ENCODE results near the gene ANKS6. TPM values are rescaled to one million over a fixed set of nuclear protein-coding genes. Genes with fewer than 3 reads are reported as not detected.

Gene ANKS6
- total and polyA plus RNA-seq, 2 of the 8 experiments (the other 6 are each of a cell fraction or from before 2014, with no cell fraction given), result 34.1 to 56.3 TPM

GRCh38 chr9:98834386-98834785 lies 38.0 kb upstream of the ANKS6 start:
- Histone ChIP-seq H4K91ac (replicated peaks; ENCODE audit: insufficient read length, low read length) (no peak overlapping the region), H3K79me2 (ENCODE audit: control insufficient read depth in 1 of 2, insufficient read depth in 2 of 2, low read length in 2 of 2) (no peaks in the 10 kb centered on the region), H3K79me1 (ENCODE audit: low read depth, low read length) (no peaks in the 10 kb centered on the region), H3K18ac (ENCODE audit: extremely low read depth, low read length) (no peak overlapping the region), H3K4ac (replicated peaks; ENCODE audit: insufficient read length, low read depth, low read length) (no peak overlapping the region), H3K14ac (ENCODE audit: insufficient read length) (no peak overlapping the region), H3K4me3 (ENCODE audit: extremely low read depth in 1 of 4, insufficient read depth in 2 of 4, low read depth in 3 of 4, low read length in 4 of 4) (no peak overlapping the region), H2BK12ac (ENCODE audit: low read depth, low read length) (no peak overlapping the region), H2BK15ac (ENCODE audit: low read length) (no peak overlapping the region), H3K27ac (ENCODE audit: low read depth, low read length) (no peak overlapping the region), H2AK5ac (ENCODE audit: low read depth, low read length) (no peak overlapping the region), H4K8ac (ENCODE audit: extremely low read depth, insufficient read depth, low read length) (no peak overlapping the region), H3K36me3 (ENCODE audit: control insufficient read depth in 2 of 4, insufficient read depth in 4 of 4, low read length in 3 of 4) (peaks cover 0 to 17% (median 3%) of the 10 kb centered on the region in 4 experiments; a peak in 5 of 8 replicates), H3K4me1 (replicated peaks in 1 of 4; ENCODE audit: control insufficient read depth in 3 of 4, insufficient read depth in 4 of 4, low read length in 3 of 4) (peaks cover 0 to 4% (median under 1%) of the 10 kb centered on the region in 4 experiments; a peak in 2 of 7 replicates), H4K20me1 (replicated peaks in 1 of 2; ENCODE audit: control insufficient read depth in 1 of 2, insufficient read depth in 2 of 2, low read length in 2 of 2) (peaks cover 0 to 2% of the 10 kb centered on the region in 2 experiments), H3K27me3 (replicated peaks in 1 of 4; ENCODE audit: control insufficient read depth in 3 of 4, extremely low read depth in 1 of 4, insufficient read depth in 3 of 4, low read length in 3 of 4) (no peaks in the 10 kb centered on the region), H3K56ac (replicated peaks; ENCODE audit: insufficient read length, low read depth, low read length) (no peak overlapping the region), H3K23ac (ENCODE audit: insufficient read length) (no peak overlapping the region), H4K5ac (ENCODE audit: insufficient read length, low read depth, low read length) (no peak overlapping the region), H2BK20ac (ENCODE audit: low read length) (no peak overlapping the region), H2BK120ac (replicated peaks; ENCODE audit: low read depth, low read length) (no peak overlapping the region), H2BK5ac (ENCODE audit: low read depth, low read length) (no peak overlapping the region), H3K4me2 (ENCODE audit: insufficient read depth in 1 of 2, low read depth in 2 of 2, low read length in 2 of 2) (no peak overlapping the region), H2AFZ (ENCODE audit: low read length) (no peak overlapping the region), H3K9ac (replicated peaks in 1 of 4; ENCODE audit: extremely low read depth in 1 of 4, low read depth in 3 of 4, low read length in 3 of 4) (no peak overlapping the region), H3K9me3 (ENCODE audit: insufficient read depth in 2 of 2, low read depth in 1 of 2, low read length in 1 of 2) (no peaks in the 10 kb centered on the region), H3K23me2 (ENCODE audit: low read depth, low read length) (no peaks in the 10 kb centered on the region)
- no peak for DNase-seq (ENCODE audit: low read depth in 1 of 2, low spot score in 2 of 2)
- TF ChIP-seq CBX5 (IDR thresholded peaks at IDR 0.05; ENCODE audit: low read depth, low read length) (no peak), SIX5 (IDR thresholded peaks at IDR 0.05; ENCODE audit: low read depth, low read length) (no peak), NANOG (IDR thresholded peaks at IDR 0.05; ENCODE audit: insufficient read depth, low read depth, low read length, poor library complexity, severe bottlenecking) (no peak), CEBPB (IDR thresholded peaks at IDR 0.05; ENCODE audit: low read depth, low read length) (no peak), CREB1 (IDR thresholded peaks at IDR 0.05) (no peak), HDAC2 (IDR thresholded peaks at IDR 0.05; ENCODE audit: borderline replicate concordance in 1 of 2, low read depth in 2 of 2, low read length in 2 of 2) (no peak), POLR2A (IDR thresholded peaks at IDR 0.05; ENCODE audit: control extremely low read depth in 1 of 2, low read depth in 2 of 2, low read length in 2 of 2) (no peak), TBP (IDR thresholded peaks at IDR 0.05; ENCODE audit: low read depth, low read length) (no peak), ZNF274 (IDR thresholded peaks at IDR 0.05; ENCODE audit: borderline replicate concordance, extremely low read depth, low read length) (no peak), EZH2 (IDR thresholded peaks at IDR 0.05; ENCODE audit: low read depth, low read length, severe bottlenecking) (no peak), CHD2 (IDR thresholded peaks at IDR 0.05; ENCODE audit: low read length) (no peak), RXRA (IDR thresholded peaks at IDR 0.05; ENCODE audit: insufficient read depth, low read depth, low read length) (no peak), TEAD4 (IDR thresholded peaks at IDR 0.05; ENCODE audit: low read depth, low read length) (no peak), SIN3A (conservative IDR thresholded peaks at IDR 0.05 in 1 of 2, IDR thresholded peaks at IDR 0.05 in 1 of 2; ENCODE audit: low read depth in 1 of 2, low read length in 2 of 2) (no peak)
- WGBS, 2 experiments (ENCODE audit: extremely low coverage in 1 of 2, insufficient coverage in 1 of 2, insufficient read length in 1 of 2, insufficient replicate concordance in 2 of 2, low coverage in 1 of 2, low lambda C conversion rate in 2 of 2, missing lambda C conversion rate in 1 of 2), result 91% methylated on average over 9 of the region's 9 CpGs; no CpG with 5 or more reads in 1 of the 2 experiments
- POLR2A ChIA-PET (ENCODE audit: partially characterized antibody), result no interaction called here
- FAIRE-seq, result no peak
- CTCF ChIA-PET (ENCODE audit: partially characterized antibody), result no interaction called here

Measured in H1 (cell line).